ENCODE data around the gene TOLLIP.
"Not testable (repeated sequence)": the region's sequence is repeated elsewhere in the genome, so short reads cannot be mapped to it uniquely, and the experiment has no call there.

TOLLIP gene

GRCh38 chr11:1242751-1243150, 66.7 kb downstream of the TOLLIP start:
- not testable (repeated sequence) for DNase-seq

DNA sequence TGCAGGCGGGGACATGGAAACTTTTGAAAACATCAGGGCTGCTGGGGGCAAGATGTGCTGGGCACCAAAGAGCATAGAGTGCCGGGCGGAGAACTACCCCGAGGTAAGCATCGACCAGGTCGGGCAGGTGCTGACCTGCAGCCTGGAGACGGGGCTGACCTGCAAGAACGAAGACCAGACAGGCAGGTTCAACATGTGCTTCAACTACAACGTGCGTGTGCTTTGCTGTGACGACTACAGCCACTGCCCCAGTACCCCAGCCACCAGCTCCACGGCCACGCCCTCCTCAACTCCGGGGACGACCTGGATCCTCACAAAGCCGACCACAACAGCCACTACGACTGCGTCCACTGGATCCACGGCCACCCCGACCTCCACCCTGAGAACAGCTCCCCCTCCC, 67.1 kb downstream of the TOLLIP start:
- no peak for DNase-seq

DNA sequence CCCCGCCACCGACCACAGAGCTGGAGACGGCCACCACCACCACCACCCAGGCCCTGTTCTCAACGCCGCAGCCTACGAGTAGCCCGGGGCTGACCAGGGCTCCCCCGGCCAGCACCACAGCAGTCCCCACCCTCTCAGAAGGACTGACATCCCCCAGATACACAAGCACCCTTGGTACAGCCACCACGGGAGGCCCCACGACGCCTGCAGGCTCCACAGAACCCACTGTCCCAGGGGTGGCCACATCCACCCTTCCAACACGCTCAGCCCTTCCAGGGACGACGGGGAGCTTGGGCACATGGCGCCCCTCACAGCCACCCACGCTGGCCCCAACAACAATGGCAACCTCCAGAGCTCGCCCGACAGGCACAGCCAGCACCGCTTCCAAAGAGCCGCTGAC, 67.7 kb downstream of the TOLLIP start:
- no peak for DNase-seq

- no peak for DNase-seq
These were observed 68.7 kb downstream of the TOLLIP start for GRCh38 chr11:1240771-1241170.

DNA sequence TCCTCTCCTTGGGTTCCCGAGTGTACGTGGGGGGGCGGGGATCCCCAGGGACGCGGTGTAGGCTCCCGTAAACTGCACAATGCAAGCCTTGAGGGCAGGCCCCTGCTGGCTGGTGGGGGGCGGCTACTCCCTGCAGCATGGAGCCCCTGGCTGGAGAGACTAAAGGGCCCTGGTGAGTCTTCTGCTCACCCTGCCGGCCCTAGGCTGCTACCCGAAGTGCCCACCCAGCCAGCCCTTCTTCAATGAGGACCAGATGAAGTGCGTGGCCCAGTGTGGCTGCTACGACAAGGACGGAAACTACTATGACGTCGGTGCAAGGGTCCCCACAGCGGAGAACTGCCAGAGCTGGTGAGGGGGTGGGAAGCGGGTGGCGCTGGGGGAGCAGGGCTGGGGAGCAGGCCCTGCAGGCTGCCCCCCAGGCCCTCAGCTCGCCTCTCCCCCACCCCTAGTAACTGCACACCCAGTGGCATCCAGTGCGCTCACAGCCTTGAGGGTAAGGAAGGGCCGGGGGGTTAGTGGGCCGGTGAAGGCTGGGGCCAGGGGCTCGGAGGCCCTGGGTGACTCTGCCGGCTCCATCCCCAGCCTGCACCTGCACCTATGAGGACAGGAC, 69.7 kb downstream of the TOLLIP start:
- no peak for DNase-seq

DNA sequence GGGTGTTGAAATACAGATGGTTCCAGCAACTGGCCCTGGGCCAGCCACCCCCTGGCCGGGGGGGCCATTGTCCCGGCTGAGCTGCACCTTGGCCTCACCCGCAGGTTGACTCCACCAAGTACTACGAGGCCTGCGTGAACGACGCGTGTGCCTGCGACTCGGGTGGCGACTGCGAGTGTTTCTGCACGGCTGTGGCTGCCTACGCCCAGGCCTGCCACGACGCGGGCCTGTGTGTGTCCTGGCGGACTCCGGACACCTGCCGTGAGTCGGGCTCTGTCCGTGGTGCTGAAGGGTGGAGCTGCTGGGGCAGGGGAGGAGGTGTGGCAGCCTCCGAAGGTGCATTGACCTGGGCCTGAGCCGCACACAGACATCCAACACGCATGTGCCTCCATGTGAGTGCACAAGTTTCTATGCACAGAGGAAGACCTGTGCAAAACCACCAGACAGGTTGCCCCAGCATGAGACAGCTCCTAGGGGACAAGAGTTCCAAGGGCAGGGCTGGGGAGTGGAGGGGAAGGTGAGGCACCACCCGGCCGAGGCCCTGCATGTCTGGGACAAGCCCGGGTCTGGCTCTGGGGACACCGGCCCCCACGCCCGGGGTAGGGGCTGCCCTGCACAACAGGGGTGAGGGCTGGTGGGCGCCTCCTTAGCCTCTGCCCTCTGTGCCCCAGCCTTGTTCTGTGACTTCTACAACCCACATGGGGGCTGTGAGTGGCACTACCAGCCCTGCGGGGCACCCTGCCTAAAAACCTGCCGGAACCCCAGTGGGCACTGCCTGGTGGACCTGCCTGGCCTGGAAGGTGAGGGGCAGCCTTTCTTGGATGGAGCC, 70.5 kb downstream of the TOLLIP start:
- DNase-seq, result no peak

DNA sequence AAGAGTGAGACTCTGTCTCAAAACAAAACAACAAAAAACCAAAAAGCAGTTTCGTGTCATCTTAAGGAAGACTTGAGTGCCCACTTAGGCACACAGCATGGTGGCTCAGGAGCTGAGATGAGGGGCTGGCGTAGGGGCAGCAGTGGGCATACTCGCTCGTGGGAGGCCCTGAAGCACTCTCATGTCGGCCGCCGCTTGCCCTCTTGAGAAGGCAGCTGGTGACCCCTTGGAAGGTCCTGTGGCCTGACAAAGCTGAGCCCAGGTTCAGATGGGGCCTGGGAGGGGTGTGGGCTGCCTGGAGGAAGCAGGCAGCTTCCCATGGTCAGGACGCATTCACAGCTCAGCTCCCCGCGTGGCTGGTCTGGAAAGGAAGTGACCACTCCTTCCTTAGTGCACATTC, 71.6 kb downstream of the TOLLIP start:
- DNase-seq, result no peak

GRCh38 chr11:1237128-1237580, 72.3 kb downstream of the TOLLIP start:
- DNase-seq, result no peak

GRCh38 chr11:1236316-1237127, 72.9 kb downstream of the TOLLIP start:
- DNase-seq, result no peak

DNA sequence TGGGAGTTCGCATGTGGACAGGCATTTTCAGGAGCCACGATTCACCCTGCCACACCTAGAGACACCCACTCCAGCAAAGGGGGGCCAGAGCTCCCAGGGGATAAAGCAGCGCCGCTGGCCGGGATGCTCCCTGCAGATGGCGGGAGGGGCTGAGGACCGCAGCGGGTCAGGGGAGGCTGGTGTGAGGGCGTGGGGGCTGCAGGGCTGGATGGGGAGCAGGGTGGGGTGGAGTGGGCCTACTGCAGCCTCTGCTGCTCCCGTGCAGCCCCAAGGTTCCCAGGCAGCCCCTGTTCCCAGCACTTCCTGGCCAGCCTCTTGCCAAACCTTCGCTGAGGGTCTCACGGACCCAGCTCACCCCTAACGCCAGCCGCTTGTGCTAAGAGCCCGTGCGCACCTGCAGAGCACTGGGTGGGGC, 73.5 kb downstream of the TOLLIP start:
- no peak for DNase-seq

GRCh38 chr11:1235306-1235900, 74.0 kb downstream of the TOLLIP start:
- DNase-seq, result no peak

DNA sequence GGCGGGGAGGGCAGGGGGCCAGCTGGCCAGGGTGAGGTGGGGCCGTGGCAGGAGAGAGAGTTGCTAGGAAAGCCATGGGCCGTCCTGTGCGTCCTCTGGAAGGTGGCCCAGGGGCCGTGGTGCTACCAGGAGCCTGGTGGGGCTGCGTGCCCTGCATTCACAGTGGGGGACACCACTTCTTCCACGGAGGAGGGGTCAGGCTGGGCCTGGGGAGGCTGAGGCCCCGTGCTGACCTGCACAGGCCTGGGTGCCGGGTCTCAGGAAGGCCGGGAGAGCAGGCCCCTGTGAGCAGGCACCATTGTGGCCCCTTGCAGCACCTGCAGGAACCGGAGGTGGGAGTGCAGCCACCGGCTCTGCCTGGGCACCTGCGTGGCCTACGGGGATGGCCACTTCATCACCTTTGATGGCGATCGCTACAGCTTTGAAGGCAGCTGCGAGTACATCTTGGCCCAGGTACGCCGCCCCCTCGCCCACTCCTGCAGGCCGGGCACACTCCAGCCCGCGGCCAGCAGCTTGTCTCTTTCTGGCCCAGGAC, 74.6 kb downstream of the TOLLIP start:
- DNase-seq, result no peak

GRCh38 chr11:1234054-1234720, 75.2 kb downstream of the TOLLIP start:
- DNase-seq, result no peak

DNA sequence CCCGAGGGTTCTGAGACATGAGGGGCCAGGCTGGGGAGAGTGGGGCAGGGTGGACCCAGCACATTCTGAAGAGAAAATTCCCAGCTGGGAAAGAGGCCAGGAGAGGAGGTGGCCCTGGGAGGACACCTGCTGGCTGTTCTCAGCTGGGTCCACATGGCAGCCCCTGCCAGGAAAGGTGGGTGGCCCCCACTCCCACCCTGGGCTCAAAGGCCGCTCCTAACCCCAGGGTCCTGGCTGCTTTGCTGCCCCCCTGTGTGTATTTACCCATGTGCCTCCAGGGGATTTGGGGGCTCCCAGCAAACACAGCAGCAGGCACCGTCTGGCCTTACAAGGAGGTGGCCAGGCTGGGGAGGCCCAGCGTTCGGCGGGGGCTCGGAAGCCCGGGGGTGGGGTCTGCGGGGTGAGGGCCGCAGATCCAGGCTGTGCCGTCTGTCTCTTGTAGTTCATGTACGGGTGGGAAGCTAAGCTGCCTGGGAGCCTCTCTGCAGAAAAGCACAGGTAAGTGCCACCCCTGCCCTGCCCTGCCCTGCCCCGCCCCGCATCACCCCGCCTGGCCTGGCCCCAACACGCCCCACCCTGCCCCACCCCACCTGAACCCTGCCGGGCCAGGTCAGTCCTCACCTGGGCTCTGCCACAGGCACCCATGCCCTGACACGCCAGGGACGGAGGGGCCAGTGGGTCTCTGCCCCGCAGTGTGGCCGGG, 75.9 kb downstream of the TOLLIP start:
- no peak for DNase-seq

- no peak for DNase-seq
These were observed 76.5 kb downstream of the TOLLIP start for GRCh38 chr11:1232883-1233321.

GRCh38 chr11:1232021-1232882, 77.2 kb downstream of the TOLLIP start:
- no peak for DNase-seq

DNA sequence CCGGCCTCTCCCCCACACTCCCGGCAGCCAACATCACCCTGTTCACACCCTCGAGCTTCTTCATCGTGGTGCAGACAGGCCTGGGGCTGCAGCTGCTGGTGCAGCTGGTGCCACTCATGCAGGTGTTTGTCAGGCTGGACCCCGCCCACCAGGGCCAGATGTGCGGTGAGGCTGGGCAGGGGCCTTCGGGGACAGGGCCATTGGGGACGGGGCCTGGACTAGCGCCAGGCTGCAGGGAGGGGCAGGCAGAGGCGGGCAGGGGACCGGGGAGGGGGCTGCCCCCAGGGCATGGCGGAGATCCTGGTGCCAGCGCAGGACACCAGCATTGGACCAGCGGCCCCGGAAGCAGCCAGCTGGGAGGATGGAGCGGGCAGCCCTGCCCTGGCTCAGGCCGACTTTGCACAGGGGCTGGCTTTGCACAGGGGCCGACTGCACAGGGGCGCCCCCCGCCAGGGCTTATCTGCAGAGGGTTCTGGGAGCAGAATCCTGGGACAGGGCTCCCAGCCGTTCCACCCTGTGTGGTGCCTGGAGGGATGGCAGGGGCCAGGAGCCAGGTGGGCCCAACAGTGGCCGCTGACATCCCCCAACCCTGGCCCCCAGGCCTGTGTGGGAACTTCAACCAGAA, 77.9 kb downstream of the TOLLIP start:
- DNase-seq, result no peak

GRCh38 chr11:1230456-1231395, 78.7 kb downstream of the TOLLIP start:
- DNase-seq, result no peak

GRCh38 chr11:1230121-1230455, 79.3 kb downstream of the TOLLIP start:
- DNase-seq, result no peak

Measured in CD4-positive, alpha-beta T cell treated with Interleukin-4 for 4 hours (primary cell).